ENCODE data around the gene RPS6KA5.
"Not testable (repeated sequence)": the region's sequence is repeated elsewhere in the genome, so short reads cannot be mapped to it uniquely, and the experiment has no call there.

The RPS6KA5 gene

GRCh38 chr14:91065266-91065665 is 4.8 kb upstream of the RPS6KA5 start:
- no peak for DNase-seq (ENCODE audit: low read depth)

GRCh38 chr14:91063119-91063518 is 2.7 kb upstream of the RPS6KA5 start:
- peak; percentile 11 for DNase-seq (ENCODE audit: low read depth)

- no peak for DNase-seq (ENCODE audit: low read depth)
Observed at GRCh38 chr14:91062600-91062999, 2.2 kb upstream of the RPS6KA5 start.

GRCh38 chr14:91061056-91061887 is 831 bp upstream of the RPS6KA5 start:
- no peak for DNase-seq (ENCODE audit: low read depth)

- DNase-seq (ENCODE audit: low read depth), result peak; percentile 6
Observed at GRCh38 chr14:91059576-91060350, 678 bp downstream of the RPS6KA5 start.

GRCh38 chr14:91058042-91058581 is 2.3 kb downstream of the RPS6KA5 start:
- peak; percentile 43 for DNase-seq (ENCODE audit: low read depth)

- DNase-seq (ENCODE audit: low read depth), result no peak
Observed at GRCh38 chr14:91056361-91056760, 4.1 kb downstream of the RPS6KA5 start.

- no peak for DNase-seq (ENCODE audit: low read depth)
Observed at GRCh38 chr14:91055016-91055415, 5.4 kb downstream of the RPS6KA5 start.

GRCh38 chr14:91048676-91049075 is 11.8 kb downstream of the RPS6KA5 start:
- no peak for DNase-seq (ENCODE audit: low read depth)

GRCh38 chr14:91048265-91048664 is 12.2 kb downstream of the RPS6KA5 start:
- DNase-seq (ENCODE audit: low read depth), result no peak

GRCh38 chr14:91047174-91047753 is 13.2 kb downstream of the RPS6KA5 start:
- peak; percentile 3 for DNase-seq (ENCODE audit: low read depth)

- DNase-seq (ENCODE audit: low read depth), result no peak
Observed at GRCh38 chr14:91046488-91047072, 13.9 kb downstream of the RPS6KA5 start.

- no peak for DNase-seq (ENCODE audit: low read depth)
Observed at GRCh38 chr14:91041450-91041849, 19.0 kb downstream of the RPS6KA5 start.

- DNase-seq (ENCODE audit: low read depth), result no peak
Observed at GRCh38 chr14:91040545-91040944, 19.9 kb downstream of the RPS6KA5 start.

GRCh38 chr14:91038439-91038838 is 22.0 kb downstream of the RPS6KA5 start:
- DNase-seq (ENCODE audit: low read depth), result no peak

GRCh38 chr14:91036741-91037469 is 23.5 kb downstream of the RPS6KA5 start:
- DNase-seq (ENCODE audit: low read depth), result no peak

GRCh38 chr14:91035855-91036254 is 24.6 kb downstream of the RPS6KA5 start:
- no peak for DNase-seq (ENCODE audit: low read depth)

- not testable (repeated sequence) for DNase-seq (ENCODE audit: low read depth)
Observed at GRCh38 chr14:91034379-91034778, 26.1 kb downstream of the RPS6KA5 start.

GRCh38 chr14:91032248-91032647 is 28.2 kb downstream of the RPS6KA5 start:
- no peak for DNase-seq (ENCODE audit: low read depth)

GRCh38 chr14:91031666-91032065 is 28.8 kb downstream of the RPS6KA5 start:
- DNase-seq (ENCODE audit: low read depth), result no peak

- DNase-seq (ENCODE audit: low read depth), result no peak
Observed at GRCh38 chr14:91029456-91030217, 30.8 kb downstream of the RPS6KA5 start.

Data from EH (cell line).